ENCODE measurements around the gene SCAMP5. TPM values are rescaled to one million over a fixed set of nuclear protein-coding genes. Genes with fewer than 3 reads are reported as not detected.

SCAMP5 gene
- total RNA-seq, 1 donor from 2014 or later = 2.8 TPM

DNA sequence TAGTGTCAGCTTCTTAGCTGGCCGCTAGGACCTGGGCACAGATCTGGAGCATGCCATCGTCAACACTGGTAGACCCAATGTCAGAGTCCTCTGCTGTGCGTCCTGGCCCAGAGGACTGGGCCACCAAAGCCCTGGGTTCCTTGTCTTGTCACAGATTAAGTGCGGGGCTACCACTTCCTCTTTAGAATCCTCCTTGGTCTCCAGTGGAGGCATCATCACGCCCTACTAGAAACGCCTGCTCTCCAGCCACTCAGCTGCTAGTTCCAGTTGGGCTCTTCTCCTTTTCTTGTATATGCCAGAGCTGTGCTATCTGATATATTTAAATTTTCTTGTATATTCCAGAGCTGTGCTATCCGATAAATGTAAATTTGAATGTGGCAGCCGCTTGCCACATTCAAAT lies 39.3 kb downstream of the SCAMP5 start:
- no peak for DNase-seq
- ATAC-seq = no peak
- intact Hi-C loops (cut with micrococcal nuclease) = no loop called here

DNA sequence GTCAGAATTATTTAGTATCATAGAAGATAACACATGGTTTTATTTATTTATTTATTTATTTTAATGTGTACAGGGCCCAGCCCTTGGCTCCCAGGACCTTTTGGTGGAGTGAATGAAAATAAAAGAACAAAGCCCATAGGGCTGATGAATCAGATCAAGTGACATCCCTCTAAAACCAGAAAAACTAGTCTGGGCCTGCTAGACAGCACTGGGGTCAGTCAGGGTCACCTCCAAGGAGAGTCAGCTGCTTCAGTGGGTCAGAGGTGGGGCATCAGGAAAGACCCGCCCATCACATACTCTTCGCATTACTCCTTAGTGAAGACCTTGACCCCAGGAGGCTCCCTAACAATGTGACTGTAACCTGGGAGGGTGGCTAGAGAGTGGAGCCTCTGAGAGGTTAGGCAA lies 40.9 kb downstream of the SCAMP5 start:
- no peak for DNase-seq
- intact Hi-C loops (cut with micrococcal nuclease) = no loop called here
- ATAC-seq = peak; percentile 16

DNA sequence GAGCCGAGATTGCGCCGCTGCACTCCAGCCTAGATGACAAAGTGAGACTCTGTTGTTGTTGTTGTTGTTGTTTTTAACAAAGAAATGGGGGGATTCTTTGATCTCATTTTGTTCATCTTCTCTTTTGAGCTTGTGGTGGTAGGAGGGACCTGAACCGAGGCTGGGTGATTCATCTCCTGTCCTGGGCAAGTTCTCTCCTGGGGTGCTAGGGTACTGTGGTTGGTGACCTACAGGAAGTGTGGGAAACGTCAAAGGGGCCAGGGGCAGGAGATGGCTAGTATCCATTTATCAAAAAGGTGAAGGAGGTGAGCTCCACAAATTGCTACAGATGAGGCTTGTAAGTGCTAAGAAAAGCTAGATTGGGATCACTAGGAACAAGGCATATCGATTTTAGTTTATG lies 42.3 kb downstream of the SCAMP5 start:
- intact Hi-C loops (cut with micrococcal nuclease) = no loop called here
- no peak for ATAC-seq
- no peak for DNase-seq

DNA sequence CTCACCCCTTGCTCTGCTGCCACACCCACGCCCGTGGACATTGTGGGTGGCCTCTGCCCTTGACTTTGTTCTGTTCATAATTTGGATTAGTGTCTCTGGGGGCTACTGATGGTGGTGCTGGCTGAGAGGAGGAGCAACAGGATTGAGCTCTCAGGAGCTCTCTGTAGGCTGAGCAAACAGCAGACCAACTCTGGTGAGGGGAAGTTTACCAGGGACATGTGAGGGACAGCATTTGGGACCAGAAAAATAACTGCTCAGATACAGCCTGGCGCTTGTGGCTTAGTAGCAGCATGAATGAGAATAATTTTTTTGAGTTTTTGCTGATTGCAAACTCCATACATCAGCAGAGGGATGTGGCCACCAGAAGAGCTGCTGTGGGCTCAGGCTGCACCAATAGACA lies 42.9 kb downstream of the SCAMP5 start:
- ATAC-seq (no peak), DNase-seq (no peak)
- intact Hi-C loops (cut with micrococcal nuclease) = no loop called here

DNA sequence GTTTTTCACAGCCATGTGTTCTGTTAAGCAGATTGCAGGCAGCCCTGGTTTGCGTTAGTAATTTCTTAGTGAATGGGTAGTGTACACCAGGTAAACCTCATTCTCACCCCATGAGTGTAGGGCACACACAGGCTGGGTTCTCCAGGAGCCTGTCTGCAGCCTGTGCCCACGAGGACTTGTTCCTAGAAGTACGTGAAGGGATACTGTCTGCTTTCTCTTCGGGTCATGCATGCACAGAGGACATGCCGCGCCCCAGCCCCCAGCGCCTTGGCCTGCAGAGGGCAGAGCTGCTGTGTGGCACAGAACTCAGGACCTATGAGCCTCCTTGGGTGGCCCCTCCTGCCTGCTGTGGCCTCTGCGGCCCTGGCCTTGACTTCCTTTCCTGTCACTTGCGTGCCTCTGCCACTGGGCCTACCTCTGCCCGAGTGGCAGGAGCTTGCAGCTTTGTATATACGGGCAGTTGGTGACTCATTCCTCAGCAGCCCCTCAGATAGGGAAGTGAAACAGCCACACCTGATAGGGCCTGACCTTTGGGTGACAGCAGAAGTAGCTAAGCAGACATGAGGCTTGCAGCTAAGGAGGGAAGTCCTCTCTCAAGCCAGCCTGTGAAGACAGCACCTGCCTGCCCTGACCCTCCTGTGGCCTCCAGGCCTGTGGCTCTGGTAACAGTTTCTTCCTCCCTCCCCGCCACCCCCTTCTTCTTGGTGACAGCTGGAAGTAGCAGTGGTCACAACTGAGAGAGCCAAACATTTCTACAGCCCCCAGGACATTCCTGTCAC lies 47.6 kb downstream of the SCAMP5 start:
- intact Hi-C loops (cut with micrococcal nuclease) = loop anchor here (5.0 kb wide), 1 partner anchor 159 kb away; the partner anchor contains the start of gene C15orf39
- DNase-seq (peak; percentile 89), ATAC-seq (peak; percentile 69)

DNA sequence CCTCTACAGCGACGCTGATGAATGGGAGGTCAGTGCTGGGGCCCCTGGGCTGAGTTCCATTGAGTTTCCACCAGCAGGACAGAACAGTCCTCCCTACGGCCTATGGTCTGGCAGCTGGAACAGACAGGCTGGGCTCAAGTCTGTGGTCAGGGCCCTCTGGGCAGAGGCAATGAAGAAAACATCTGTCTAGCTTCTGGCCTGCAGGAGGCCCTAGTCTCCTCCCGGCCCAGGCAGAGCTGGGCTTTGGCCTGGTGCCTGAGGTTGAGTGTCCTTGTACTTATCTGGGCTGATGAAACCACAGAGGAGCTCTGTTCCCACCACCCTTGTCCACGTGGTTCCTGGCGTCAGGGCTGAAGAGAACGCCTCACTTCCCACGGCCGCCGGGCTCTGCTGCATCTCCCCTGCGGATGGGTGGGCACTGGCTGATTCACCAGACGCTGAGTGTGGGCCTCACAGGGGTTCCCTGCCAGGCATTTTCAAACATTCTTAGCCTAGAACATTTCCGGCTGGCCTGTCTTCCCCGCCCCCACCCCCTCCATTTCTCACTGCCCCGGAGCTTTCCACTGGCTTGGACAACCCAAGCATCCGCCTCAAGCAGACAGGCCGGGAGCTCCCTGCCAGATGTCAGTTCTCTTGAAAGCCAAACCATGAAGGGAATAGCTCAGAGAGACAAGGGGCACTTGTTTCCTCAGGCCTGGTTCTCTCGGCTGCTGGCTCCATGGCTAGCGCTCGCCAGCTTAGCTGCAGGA lies 48.3 kb downstream of the SCAMP5 start:
- DNase-seq (peak; percentile 98), ATAC-seq (peak; percentile 91)
- intact Hi-C loops (cut with micrococcal nuclease) = loop anchor here (5.0 kb wide), 1 partner anchor 159 kb away; the partner anchor contains the start of gene C15orf39

DNA sequence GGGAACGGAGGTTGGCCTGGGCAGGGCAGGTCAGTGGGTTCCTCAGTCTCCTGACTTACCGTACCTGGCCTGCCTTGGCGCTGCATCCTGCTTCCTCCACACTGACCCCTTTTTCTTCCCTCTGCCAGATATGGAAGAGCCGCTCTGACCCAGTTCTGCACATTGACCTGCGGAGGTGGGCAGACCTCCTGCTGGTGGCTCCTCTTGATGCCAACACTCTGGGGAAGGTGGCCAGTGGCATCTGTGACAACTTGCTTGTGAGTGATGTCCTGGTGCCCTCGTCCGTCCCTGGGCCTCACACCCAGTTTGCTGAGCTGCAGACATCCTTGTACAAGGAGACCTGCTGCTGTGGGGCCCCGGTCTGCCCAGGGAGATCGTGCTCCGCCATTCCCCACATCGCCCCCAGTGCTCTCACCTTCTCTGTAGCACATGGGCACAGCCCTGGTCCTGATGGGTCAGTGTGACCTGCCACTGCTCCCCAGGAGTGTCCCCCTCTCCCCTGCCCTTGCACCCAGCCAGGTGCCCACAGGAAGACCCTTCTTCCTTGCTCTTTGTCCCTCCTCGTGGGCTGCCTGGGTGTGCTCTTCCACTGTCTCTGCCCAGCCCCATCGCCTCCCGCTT lies 49.0 kb downstream of the SCAMP5 start:
- DNase-seq = no peak
- ATAC-seq = no peak
- intact Hi-C loops (cut with micrococcal nuclease) = loop anchor here (5.0 kb wide), 1 partner anchor 158 kb away; the partner anchor contains the start of gene C15orf39

DNA sequence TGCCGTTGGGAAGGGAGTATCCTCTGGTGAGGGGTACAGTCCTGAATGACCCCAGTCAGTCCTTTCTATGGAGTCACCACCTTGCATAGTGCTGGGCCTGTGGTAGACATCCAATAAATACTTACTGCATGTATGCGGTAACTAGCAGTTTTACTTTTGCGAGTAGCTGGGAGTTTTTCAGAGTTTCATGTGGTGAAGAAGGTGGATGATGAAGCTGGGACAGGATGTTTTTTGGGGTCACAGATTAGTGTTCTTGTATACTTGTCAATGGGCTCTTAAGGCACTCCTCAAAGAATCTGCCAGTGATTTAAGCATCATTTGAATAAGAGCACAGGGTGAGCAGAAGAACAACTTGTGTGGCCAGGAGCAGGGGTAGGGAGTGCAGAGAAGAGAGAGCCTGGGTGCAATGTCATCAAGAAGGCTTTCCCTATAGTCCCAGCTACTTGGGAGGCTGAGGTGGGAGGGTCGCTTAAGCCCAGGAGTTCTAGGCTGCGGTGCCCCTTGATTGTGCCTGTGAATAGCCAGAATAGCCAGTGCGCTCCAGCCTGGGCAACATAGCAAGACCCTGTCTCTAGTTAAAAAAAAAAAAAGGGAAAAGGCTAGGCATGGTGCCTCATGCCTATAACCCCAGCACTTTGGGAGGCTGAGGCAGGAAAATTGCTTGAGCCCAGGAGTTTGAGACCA lies 50.1 kb downstream of the SCAMP5 start:
- DNase-seq = no peak
- no peak for ATAC-seq
- intact Hi-C loops (cut with micrococcal nuclease) = no loop called here

DNA sequence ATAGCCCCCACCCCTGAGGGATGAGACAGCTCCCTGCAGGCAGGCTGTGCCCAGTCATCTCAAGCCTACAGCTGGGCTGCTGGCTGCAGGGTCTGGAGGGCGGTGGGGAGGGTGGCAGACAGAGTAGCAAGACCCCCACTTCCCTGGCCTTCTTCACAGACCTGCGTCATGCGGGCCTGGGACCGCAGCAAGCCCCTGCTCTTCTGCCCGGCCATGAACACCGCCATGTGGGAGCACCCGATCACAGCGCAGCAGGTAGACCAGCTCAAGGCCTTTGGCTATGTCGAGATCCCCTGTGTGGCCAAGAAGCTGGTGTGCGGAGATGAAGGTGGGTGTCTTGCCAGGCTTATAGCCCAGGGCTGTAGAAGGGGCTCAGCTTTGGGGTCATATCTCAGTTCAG lies 53.0 kb downstream of the SCAMP5 start:
- intact Hi-C loops (cut with micrococcal nuclease) = no loop called here
- ATAC-seq (no peak), DNase-seq (no peak)

DNA sequence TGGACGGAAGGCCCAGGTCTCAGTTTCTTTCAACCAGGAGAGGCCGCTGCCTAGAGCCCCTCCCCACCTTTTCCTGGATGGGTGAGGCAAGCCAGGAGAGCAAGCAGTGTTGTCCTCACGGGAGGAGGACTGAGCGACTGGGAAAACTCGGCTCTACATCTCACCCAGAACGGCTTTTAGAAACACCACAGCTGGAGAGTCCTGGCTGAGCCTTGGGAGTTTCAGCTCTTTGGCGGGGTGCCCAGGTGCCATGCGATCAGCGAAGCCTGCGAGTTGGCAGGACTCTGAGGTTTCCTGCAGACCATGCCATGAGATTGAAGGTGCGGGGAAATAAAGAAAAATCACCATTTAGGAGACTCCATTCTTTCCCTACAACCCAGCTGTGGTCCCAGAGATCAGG lies 54.0 kb downstream of the SCAMP5 start:
- intact Hi-C loops (cut with micrococcal nuclease) = no loop called here
- peak; percentile 89 for DNase-seq
- ATAC-seq = peak; percentile 60

DNA sequence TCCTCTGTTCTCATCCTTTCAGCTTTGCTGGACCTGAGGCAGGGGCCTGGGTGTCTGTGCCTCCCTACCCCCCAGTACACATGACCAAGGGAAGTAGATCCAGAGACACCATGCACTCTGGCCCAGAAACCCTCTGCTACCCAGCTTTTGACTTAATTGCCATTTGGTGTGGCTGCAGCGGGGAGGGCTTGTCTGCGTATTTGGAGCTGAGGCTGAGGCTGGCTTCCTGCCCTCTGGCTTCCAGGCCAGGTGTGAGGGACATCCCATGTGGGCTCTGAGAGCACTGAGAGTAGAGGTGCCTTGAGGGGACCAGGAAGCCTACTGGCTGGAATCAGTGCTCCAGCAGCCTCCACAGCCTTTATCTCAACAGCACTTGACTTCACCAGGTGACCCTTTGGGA lies 54.9 kb downstream of the SCAMP5 start:
- intact Hi-C loops (cut with micrococcal nuclease) = no loop called here
- DNase-seq (peak; percentile 53), ATAC-seq (peak; percentile 14)

DNA sequence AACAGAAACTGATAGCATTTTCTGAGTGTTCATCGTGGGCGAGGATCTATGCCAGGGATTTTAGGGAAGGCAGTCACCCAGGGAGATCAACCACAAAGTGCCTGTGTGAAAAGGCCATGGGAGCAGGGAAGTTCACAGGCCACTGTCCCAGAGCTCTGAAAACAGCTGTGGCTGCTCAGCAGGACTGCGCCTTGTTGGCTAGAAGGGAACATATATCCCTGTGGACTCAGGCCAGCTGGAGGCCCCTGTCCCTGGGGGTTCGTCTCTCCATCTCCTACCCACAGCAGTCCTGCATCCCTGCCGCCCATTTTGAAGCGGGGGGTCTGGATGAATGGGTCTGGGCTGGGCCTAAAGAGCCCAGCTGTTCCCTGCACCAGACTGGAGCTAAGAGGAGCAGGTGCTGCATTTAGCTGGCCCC lies 55.8 kb downstream of the SCAMP5 start:
- intact Hi-C loops (cut with micrococcal nuclease) = no loop called here
- ATAC-seq (peak; percentile 20), DNase-seq (peak; percentile 60)

DNA sequence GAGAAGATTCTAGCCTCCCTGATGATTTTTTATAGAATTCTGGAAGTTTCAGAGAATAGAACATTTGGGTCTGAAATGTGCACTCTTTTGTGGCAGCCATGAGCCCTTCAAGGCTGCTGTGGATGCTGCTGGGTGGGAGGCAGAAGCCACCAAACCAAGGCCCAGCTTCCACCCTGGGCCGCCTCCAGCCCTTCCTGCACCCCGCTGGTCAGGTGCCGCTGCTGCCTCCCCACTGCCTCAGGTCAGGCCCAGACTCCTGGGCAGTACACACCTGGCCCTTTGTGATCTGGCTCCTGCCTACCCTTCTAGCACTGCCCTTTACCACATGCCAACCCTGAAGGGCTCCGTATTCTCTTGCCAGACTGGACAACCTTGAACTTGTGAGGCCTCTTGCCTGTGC lies 56.3 kb downstream of the SCAMP5 start:
- DNase-seq (no peak), ATAC-seq (peak; percentile 34)

DNA sequence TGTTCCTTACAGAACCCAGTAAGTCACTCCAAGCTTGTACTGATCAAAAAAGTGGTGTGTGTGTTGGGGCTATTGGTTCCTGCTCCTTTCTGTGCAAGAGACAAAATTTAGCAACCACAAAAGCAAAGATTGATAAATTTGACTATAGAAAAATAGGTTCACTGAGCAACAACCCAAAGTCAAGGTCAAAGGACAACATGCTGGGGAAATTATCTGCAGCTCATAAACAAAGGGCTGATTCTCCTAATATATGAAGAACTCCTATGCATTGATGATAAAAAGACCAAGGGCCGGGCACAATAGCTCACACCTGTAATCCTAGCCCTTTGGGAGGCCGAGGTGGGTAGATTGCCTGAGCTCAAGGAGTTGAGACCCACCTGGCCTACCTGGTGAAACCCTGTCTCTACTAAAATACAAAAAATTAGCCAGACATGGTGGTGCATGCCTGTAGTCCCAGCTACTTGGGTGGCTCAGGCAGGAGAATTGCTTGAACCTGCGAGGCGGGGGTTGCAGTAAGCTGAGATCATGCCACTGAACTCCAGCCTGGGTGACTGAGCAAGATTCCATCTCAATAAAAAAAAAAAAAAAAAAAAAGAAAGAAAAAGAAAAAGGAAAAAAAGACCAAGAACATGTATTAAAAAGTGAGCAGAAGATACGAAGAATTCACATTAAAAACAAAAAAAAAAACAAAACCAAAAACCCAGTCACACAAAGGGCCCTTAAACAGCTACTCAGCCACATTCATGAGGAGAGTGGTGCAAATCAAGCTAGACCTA lies 57.8 kb downstream of the SCAMP5 start:
- intact Hi-C loops (cut with micrococcal nuclease) = no loop called here
- ATAC-seq (no peak), DNase-seq (no peak)

More for the DNA sequence above, 56.3 kb downstream of the SCAMP5 start:
- intact Hi-C loops (cut with micrococcal nuclease) = no loop called here

DNA sequence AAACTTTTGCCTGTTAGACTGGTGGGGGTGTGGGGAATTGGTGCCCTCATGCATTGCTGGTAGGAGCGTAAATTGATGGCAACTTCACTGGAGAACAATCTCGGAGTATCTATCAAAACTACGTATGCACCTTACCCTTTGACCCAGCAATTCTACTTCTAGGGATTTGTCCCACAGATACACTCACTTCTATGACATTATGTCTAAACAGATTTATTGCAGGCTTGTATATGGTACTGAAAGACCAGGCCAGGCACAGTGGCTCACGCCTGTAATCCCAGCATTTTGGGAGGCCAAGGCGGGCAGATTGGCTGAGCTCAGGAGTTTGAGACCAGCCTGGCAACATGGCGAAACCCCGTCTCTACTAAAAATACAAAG lies 58.4 kb downstream of the SCAMP5 start:
- DNase-seq (no peak), ATAC-seq (no peak)
- intact Hi-C loops (cut with micrococcal nuclease) = no loop called here

DNA sequence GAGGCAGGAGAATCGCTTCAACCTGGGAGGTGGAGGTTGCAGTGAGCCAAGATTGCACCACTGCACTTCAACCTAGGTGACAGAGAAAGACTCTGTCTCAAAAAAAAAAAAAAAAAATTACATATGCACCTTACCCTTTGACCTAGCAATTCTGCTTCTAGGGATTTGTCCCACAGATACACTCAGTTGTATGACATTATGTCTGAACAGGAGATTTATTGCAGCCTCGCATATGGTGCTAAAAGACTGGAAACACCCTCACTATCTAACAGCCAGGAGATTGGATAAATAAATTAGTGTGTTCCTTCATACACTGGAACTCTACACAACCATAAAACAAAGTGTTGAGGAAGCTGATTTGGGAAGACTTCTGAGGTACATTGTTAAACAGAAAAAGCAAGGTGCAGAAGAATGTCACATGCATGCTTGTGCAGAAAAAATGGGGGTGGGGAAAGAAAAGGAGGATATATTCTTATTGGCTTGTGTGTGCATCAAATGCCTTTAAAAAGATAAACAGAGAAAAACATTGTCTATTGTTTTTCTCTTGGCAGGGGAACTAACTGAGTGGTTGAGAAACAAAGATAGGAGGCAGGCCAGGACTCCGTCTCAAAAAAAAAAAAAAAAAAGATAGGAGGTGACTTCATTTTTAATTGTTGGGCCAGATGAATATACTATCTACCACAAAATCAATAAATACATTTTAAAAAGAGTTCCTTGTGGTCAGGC lies 59.0 kb downstream of the SCAMP5 start:
- DNase-seq (no peak), ATAC-seq (no peak)
- intact Hi-C loops (cut with micrococcal nuclease) = no loop called here

DNA sequence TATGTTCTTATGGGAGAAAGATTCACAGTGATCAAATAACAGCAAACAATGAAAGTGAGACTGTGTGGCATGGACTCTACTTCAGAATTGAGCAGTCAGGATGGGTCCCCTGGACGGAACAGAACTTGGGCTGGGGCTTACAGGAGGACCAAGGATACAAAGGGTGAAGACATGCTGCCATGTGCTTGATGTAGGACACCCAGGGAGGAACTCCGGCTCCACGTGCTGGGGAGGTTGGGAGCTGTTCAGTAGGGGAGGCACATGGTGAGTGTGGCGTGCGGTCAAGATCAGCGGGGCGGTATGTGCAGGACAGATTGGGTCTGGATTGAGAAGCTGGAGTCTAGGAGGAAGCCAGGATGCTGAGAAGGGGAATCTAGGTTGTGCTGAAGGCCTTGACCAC lies 60.7 kb downstream of the SCAMP5 start:
- ATAC-seq (no peak), DNase-seq (no peak)
- intact Hi-C loops (cut with micrococcal nuclease) = no loop called here

Measured in left ventricle myocardium superior (tissue), 1 donor.